Stimulated activated CD8-positive, alpha-beta memory T cell treated with anti-CD3 and anti-CD28 coated beads, Interleukin-7, amount 100 ng/mL, for 48 hours (primary cell): ENCODE results near the gene ASCL2.

ENCODE experiments used
- DNase-seq, 2 donors: peaks; one replicate each; pipeline ENCODE4 v3.0.0-alpha.2; 2020; ENCODE audit warnings: low read depth in 1 of 2; ENCODE audit errors: extremely low read depth in 1 of 2

Gene ASCL2, protein sequence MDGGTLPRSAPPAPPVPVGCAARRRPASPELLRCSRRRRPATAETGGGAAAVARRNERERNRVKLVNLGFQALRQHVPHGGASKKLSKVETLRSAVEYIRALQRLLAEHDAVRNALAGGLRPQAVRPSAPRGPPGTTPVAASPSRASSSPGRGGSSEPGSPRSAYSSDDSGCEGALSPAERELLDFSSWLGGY

GRCh38 chr11:2270322-2271076, at the start of gene ASCL2:
Gene ASCL2, minus strand, starts transcription at chr11:2270588. Its CDS starts 256 bp downstream, at chr11:2270332.
- no peak for DNase-seq

DNA sequence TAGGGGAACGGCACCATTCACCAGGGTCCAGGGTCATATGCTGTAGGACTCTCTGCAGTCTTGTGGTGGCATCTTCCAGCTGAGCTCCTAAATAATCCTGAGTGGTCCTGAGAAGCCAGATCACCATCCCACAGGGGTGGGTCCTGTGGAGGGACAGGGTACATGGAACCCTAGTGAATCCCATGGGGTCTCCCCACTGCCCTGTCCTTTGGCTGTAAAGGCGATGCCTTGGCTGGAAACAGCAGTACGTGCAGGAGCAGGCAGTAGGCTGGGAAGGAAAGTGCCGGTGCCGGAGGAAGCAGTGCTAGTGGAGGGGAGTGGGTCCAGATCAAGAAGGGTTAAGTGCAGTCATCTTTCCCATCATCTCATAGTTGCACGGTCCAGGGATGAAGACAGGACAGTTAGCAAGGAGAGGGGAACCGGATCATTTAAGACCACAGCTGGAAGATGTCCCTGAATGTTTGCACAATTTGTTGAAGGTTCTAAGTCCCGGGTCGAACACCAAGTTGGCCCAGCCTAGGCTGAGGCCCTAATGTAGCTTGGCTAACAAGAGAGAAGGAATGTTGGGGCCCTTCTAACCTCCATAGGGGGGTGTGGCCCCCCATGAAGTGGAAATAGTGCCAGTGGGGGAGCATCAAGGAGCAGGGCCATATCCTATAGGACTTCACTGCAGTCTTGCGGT, 49.5 kb upstream of the ASCL2 start:
- no peak for DNase-seq

DNA sequence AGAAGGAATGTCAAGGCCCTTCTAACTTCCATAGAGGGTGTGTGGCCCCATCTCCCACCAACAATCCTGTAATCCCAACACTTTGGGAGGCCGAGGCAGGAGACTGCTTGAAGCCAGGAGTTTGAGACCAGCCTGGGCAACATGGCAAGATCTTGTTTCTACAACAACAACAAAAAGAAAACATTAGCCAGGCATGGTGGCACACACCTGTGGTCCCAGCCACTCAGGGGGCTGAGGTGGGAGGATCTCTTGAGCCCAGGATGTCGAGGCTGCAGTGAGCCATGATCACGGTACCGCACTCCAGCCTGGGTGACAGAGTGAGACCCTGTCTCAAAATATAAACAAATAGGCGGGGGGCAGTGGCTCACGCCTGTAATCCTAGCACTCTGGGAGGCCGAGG, 48.3 kb upstream of the ASCL2 start:
- no peak for DNase-seq

GRCh38 chr11:2318123-2318522, 47.7 kb upstream of the ASCL2 start:
- no peak for DNase-seq

- no peak for DNase-seq
These were observed 47.1 kb upstream of the ASCL2 start for GRCh38 chr11:2317354-2318050.

DNA sequence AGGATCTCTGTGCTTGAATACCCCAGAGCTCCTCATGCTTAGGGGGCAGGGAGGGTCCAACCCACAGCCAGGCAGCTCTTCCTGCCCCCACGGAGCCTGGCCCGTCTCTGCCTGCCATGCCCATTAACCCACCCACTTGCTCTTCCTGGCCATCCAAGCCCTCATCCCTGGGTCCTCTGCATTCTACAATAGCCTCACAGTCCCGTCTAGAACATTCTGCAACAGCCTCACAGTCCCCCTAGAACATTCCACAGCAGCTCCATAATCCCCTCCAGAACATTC, 46.5 kb upstream of the ASCL2 start:
- no peak for DNase-seq

DNA sequence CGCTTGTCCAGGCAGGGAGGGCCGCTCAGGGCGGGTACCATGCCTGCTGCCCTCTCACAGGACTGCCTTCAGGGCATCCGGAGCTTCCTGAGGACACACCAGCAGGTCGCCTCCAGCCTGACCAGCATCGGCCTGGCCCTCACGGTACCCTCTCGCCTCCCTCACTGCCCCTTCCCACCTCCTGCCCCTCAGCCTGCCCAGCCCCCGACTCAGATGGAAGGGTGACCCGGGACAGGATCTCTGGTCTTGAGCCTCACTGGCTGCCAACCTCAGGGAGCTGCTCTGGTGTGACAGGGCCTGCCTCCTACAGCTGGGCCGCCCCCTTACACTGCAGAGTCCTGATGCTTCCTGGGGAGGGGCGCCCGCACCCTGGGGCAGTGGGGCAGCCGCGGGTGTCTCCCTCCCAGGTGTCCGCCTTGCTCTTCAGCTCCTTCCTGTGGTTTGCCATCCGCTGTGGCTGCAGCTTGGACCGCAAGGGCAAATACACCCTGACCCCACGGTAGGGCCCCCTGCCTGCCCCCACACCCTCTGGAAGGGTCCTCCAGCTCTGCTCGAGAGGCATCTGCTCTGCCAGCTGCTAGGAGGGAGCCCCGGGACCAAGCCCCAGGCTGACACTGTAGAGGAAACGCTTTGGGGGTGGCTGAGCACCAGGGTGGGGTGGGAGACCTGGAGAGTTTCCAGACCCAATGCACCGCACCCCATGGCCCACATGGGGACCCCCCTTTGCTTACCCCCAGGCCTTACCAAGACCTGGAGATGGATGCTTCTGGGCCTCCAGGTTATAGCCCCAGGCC, 46.0 kb upstream of the ASCL2 start:
- DNase-seq, result no peak

- DNase-seq, result no peak
These were observed 45.2 kb upstream of the ASCL2 start for GRCh38 chr11:2315395-2316168.

DNA sequence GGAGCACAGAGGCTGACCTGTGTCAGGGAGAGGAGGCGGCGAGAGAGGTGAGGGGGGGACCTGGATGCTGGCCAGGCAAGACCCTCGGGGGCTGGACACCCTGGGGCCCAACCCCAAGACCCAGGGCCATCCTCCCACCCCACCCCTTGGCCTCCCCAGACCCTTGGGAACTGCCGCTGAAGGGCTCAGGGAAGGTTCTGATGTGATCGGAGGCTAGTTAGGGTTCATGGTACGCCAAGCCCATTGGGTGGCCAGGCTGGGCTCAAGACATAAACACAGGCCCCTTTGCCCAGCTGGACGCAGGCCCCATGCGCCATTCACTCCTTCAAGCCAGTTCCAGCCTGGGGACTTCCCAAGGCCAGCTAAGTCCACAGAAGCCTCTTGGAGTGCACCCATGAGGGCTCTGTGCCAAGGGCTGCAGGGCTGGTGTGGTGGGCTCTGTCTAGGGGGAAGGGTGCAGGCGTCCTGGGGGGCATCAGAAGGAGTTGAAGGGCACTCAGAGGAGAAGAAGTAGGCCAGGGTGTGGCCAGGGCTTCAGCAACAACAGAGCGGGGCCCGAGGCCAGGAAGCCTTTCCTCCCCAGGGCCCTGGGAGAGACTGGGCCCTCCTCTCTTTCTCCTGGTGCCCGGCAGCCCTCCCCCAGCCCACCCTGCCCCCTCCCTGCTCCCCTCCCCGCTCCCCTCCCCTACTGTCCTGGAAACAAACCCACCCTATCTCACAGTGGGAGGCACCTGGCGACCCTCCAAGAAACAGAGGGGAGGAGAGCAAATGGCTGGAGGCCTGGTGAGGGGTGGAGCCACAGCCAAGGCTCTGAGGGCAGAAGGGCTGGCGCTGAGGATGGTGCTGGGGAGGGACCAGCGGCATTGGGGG, 44.4 kb upstream of the ASCL2 start:
- no peak for DNase-seq

DNA sequence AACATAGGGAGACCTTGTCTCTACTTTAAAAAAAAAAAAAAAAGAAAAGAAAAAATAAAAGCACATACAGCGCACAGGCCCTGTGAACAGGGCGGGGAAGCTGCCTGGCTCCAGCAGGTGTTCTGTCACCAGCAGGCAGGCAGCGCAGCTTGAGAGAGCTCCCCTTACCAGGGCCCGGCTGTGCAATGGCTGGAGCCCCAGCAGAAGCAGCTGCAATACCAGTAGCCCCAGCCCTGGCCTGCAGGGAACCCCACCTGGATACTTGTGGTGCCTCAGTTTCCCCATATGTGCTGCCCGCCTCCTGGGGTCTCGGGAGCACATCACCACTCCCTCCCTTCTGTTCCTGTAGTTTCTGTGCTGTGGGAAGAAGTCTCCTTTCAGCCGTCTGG, 43.7 kb upstream of the ASCL2 start:
- DNase-seq, result no peak

DNA sequence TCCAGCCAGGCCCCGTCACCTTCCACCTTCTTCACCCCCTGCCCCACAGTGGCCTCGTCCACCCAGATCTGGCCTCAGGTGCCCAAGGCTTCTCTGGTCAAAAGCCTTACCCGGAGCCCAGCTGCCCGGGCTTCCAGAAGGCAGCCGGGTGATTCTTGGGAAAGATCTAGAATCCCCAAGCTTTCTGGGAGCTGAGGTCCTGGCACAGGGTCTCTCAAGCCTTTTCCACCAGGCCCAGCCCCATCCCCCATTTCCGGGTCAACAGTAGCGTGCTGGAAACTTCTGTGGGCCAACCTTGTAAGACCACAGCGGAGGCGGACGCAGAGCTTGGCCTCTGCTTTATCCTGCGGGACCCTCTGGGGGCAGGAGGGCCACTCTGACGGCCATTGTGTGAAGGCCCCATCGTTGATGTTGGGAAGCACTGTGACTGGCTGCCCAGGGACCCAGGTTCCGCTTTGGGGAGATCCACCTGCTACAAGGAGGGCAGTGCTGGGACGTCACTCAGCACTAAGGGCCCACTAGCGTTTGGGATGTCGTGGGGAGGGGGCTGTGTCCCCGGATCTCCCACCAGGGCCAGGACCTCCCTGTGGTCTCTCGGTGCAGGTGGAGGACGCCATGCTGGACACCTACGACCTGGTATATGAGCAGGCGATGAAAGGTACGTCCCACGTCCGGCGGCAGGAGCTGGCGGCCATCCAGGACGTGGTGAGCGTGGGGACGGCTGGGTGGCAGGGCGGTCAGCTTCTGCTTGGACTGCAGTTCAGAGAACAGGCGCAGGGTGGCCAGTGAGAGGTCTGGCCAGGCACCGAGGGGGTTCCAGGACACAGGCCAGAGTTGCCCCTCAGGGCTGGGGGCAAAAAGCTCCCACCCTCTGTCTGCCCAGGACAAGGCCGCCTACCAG, 42.9 kb upstream of the ASCL2 start:
- no peak for DNase-seq

DNA sequence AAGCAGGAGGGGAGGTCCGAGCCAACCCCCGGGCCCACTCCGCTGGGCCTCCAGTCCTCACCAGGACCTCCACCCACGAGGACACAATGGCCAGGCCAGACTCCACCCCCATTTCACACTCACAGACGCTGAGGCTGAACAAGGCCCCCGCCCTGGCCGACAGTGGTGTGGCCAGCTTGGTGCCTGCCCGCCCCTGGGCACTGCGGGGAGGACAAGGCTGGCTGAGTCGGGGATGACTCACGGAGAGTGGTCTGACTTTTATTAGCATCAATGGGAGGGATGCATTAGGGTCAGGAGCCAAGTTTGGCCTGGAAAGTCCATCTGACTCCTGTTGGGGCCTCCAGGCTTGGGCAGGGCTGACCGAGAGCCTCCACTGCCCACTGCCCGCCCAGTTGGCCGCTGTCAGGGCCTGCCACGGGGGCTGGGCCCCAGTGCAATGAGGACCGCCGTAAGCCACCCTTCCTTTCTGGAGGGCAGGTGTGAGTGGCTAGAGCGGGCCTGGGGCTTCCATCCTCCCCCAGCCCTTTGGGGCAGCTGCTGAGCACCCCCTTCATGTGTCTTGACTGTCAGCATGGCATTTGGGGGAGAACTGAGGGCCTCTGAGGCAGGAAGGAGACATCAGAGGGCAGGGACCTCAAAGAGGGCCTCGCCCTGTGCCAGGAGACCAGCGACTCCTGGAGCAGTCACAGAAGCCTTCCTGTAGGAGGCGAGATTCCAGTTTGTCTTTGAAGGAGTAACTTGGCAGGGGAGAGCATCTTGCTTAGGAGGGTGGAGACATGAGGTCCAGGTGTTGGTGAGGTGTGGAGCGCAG, 42.0 kb upstream of the ASCL2 start:
- DNase-seq, result no peak

DNA sequence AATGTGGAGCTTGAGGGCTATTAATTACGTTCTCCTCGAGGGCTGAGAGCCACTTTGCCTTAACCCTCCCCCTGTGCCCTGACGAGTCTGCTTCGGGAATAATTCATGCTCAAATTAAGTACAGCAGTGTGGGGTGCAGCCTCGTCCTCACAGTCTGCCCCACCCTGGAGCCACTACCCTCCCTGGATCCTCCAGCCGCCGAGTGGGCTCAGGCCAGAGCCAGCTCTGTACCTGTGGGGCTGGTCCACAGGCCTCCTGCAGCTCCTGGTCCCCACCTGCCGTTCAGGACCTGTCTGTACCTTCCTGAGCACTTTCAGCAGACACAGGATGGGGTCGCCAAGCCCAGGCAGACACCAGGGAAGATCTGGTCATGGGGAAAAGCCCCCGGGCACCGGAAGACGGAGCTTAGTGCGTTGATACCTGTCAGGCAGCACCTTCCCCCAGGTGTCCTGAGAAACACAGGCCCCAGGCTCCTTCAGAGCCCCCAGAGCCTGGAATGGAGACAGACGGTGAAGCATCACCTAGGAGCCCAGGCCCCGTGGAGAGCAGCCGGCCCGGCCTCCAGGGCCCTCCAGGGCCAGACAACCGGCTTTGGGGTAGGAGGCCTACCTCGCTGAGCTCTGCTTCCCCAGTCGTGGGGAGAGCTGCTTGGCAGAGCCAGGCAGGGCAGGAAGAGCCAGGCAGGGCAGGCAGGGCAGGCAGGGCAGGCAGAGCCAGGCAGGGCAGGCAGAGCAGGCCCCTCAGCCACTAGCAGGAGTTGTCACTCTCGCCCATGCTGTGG, 41.2 kb upstream of the ASCL2 start:
- DNase-seq, result no peak

GRCh38 chr11:2310786-2311352, 40.5 kb upstream of the ASCL2 start:
- no peak for DNase-seq

GRCh38 chr11:2310073-2310785, 39.8 kb upstream of the ASCL2 start:
- no peak for DNase-seq
